ENCODE results near the gene LRRC9.
A peak's percentile ranks its signal among the peaks of the same experiment; 100 is the strongest.
"Not testable (repeated sequence)": the region's sequence is repeated elsewhere in the genome, so short reads cannot be mapped to it uniquely, and the experiment has no call there.

The LRRC9 gene

DNA sequence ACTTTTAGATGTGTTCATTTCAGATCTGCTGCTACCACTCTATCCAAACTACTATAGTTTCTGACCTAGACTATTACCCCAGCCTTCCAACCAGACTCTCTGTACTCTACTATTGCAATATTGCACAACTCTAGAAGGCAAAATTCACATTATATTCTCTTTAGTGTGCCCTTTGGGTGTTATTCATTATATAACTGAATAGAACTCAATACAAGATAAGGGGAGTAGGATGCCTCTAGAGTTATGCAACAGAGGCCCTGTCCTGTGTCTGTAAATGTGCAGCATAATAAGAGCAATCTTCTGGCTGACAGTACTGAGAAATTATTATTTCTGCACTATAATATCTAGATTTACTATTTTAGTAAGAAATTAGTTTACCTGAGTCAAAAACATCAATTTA, 63.1 kb downstream of the LRRC9 start:
- Mint-ChIP-seq H3K27ac (no peak overlapping the region), H3K4me3 (no peak overlapping the region), H3K36me3 (no peaks in the 10 kb centered on the region), H3K9me3 (no peaks in the 10 kb centered on the region), H3K4me1 (no peaks in the 10 kb centered on the region), H3K27me3 (no peaks in the 10 kb centered on the region)
- DNase-seq (ENCODE audit: low spot score in 2 of 2) (no peak), ATAC-seq (ENCODE audit: low read depth) (no peak)

DNA sequence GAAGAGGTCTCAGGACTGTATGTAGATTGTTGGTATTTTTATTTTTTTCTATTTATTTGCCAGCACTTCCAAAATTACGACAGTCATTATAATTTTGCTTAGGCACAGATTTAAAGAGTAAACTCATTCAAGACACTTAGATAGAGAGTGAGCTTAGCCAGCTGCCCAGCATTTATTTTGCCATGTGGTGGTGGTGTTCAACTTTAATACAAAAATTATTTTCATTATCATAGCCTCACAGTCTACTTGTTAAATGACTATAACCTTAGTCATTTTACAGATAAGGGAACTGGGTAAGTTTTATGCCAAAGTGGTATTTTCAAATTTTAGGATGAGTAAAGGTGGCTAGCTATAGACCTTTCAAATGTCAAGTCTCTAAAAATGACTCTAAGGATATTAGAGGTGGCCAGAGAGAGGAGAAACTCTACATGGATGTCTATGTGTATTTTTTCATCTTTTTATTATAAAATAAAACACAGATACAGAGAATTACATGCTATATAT, 66.7 kb downstream of the LRRC9 start:
- no peaks in the 10 kb centered on the region for H3K27me3 Mint-ChIP-seq
- DNase-seq (ENCODE audit: low spot score in 2 of 2) (no peak), ATAC-seq (ENCODE audit: low read depth) (no peak)
- H3K36me3 Mint-ChIP-seq = no peaks in the 10 kb centered on the region
- H3K27ac Mint-ChIP-seq = no peak overlapping the region
- no peaks in the 10 kb centered on the region for H3K9me3 Mint-ChIP-seq
- no peak overlapping the region for H3K4me3 Mint-ChIP-seq
- no peaks in the 10 kb centered on the region for H3K4me1 Mint-ChIP-seq

DNA sequence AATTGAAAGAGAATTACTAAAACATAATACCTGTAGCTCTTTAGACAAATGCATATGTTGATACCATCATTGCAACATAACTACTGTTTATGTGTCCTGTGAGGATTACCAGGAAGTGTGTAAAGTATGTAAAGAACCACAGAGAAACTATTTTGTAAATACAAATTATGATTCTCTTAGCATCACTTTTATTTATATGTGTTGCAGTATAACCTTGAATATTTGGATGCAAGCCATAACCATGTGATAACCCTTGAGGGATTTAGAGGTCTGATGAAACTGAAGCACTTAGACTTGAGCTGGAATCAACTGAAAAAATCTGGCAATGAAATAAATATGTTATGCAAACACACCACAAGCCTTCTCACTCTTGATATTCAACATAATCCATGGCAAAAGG, 77.5 kb downstream of the LRRC9 start:
- no peaks in the 10 kb centered on the region for H3K4me1 Mint-ChIP-seq
- peaks cover 5% of the 10 kb centered on the region for H3K27me3 Mint-ChIP-seq
- no peak for ATAC-seq (ENCODE audit: low read depth)
- H3K36me3 Mint-ChIP-seq = no peaks in the 10 kb centered on the region
- no peaks in the 10 kb centered on the region for H3K9me3 Mint-ChIP-seq
- no peak overlapping the region for H3K27ac Mint-ChIP-seq
- no peak overlapping the region for H3K4me3 Mint-ChIP-seq
- DNase-seq (ENCODE audit: low spot score in 2 of 2) = no peak

DNA sequence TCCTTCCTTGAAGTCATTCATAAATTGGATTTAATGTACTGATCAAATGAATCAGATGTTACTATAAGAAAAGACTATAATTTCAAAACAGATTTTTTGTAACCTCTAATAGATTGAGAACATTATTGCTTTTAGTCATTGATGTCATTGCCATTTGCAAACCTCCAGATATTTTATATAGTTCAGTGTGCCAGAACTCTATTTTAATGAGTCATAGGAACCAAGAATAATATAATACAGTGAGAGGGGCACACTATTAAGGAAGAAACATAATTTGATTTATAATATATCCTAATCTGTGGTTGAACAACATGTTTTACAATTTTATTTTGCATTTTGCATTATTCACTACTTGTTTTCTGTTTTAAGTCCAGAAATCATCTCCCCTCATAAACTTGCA, 78.0 kb downstream of the LRRC9 start:
- H3K4me3 Mint-ChIP-seq = no peak overlapping the region
- no peaks in the 10 kb centered on the region for H3K36me3 Mint-ChIP-seq
- H3K4me1 Mint-ChIP-seq = no peaks in the 10 kb centered on the region
- peaks cover 4% of the 10 kb centered on the region for H3K27me3 Mint-ChIP-seq
- ATAC-seq (ENCODE audit: low read depth) (no peak), DNase-seq (ENCODE audit: low spot score in 2 of 2) (no peak)
- no peak overlapping the region for H3K27ac Mint-ChIP-seq
- H3K9me3 Mint-ChIP-seq = no peaks in the 10 kb centered on the region

DNA sequence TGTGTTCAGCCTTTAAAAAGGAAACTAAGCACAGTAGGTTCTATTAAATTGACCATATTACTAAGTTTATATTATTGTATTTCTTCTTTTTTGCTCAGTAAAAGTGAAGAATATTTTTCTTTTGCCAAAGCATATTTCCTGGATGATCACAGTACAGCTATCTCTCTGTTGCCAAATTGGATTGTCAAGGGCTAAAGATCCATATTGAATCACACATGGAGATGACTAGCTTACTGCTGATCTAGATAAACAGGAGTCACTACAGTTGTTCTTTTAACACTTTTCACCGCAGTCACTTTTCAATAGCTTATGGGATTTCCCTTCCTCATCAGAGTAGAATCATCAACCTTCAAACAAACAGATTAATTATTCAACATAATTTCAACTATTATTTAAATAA, 78.6 kb downstream of the LRRC9 start:
- Mint-ChIP-seq H3K36me3 (no peaks in the 10 kb centered on the region), H3K27ac (no peak overlapping the region), H3K9me3 (no peaks in the 10 kb centered on the region), H3K4me1 (no peaks in the 10 kb centered on the region), H3K4me3 (no peak overlapping the region), H3K27me3 (peaks cover 4% of the 10 kb centered on the region)
- ATAC-seq (ENCODE audit: low read depth) (no peak), DNase-seq (ENCODE audit: low spot score in 2 of 2) (no peak)

DNA sequence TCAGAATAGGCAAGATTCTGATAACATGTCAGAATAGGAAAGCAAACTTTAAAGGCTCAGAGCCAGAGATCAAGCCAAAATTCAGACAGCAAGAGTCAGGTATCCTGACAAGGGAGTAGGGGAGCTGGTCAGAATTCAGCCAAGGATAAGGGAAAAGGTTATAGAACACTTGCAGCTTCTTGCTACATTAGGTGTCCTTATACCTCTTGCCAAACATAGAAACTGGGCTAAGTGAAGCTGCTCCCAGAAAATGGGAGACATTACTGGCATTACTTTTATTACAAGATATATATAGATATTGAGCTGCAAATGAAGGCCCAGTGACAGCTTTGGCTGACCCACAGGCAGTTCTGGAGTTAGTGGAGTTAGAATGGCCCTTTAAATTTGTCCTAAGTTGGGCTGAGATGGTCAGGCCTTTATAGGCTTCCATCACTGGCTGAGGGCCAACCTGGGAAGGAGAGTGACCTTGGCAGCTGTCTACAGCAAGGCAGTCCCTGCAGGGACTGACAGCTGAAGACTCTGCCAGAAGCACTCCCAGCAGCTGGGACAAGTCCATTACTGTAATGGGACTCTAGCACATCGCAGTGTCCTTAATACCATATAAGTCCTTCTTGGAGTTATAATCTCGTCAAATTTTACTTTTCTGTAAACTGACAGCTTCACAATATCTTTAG, 83.0 kb downstream of the LRRC9 start:
- no peak overlapping the region for H3K4me3 Mint-ChIP-seq
- no peak for DNase-seq (ENCODE audit: low spot score in 2 of 2)
- H3K36me3 Mint-ChIP-seq = no peaks in the 10 kb centered on the region
- peaks cover 7% of the 10 kb centered on the region for H3K27me3 Mint-ChIP-seq
- H3K27ac Mint-ChIP-seq = no peak overlapping the region
- no peaks in the 10 kb centered on the region for H3K9me3 Mint-ChIP-seq
- H3K4me1 Mint-ChIP-seq = no peaks in the 10 kb centered on the region
- no peak for ATAC-seq (ENCODE audit: low read depth)

DNA sequence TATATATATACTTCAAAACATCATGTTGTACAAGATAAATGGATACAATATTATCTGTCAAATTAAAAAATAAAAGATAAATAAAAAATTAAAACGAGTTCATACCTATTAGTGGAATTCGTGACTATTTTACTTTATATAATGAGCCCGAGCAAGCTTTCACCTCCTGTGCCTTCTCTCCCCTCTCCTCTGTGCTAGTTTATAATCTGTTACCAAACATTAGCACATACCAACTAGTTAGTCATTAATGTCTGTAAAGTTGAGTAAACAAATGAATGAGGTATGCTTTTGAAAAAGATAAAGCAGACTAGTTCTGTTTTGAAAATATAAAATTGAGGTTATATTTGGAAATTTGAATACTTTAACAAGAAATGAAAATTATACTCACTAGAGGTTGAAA, 84.0 kb downstream of the LRRC9 start:
- Mint-ChIP-seq H3K36me3 (no peaks in the 10 kb centered on the region), H3K4me1 (no peaks in the 10 kb centered on the region)
- no peak for ATAC-seq (ENCODE audit: low read depth)

GRCh38 chr14:60008042-60008441, 88.1 kb downstream of the LRRC9 start:
- no peaks in the 10 kb centered on the region for H3K4me1 Mint-ChIP-seq
- peaks cover 9% of the 10 kb centered on the region for H3K27me3 Mint-ChIP-seq
- ATAC-seq (ENCODE audit: low read depth) (no peak), DNase-seq (ENCODE audit: low spot score in 2 of 2) (no peak)
- no peak overlapping the region for H3K4me3 Mint-ChIP-seq
- H3K27ac Mint-ChIP-seq = no peak overlapping the region
- H3K36me3 Mint-ChIP-seq = peaks cover 6% of the 10 kb centered on the region
- H3K9me3 Mint-ChIP-seq = peaks cover 7% of the 10 kb centered on the region

More for the DNA sequence above, 84.0 kb downstream of the LRRC9 start:
- Mint-ChIP-seq H3K4me3 (no peak overlapping the region), H3K27ac (no peak overlapping the region), H3K9me3 (no peaks in the 10 kb centered on the region), H3K27me3 (peaks cover 7% of the 10 kb centered on the region)
- DNase-seq (ENCODE audit: low spot score in 2 of 2) = no peak

DNA sequence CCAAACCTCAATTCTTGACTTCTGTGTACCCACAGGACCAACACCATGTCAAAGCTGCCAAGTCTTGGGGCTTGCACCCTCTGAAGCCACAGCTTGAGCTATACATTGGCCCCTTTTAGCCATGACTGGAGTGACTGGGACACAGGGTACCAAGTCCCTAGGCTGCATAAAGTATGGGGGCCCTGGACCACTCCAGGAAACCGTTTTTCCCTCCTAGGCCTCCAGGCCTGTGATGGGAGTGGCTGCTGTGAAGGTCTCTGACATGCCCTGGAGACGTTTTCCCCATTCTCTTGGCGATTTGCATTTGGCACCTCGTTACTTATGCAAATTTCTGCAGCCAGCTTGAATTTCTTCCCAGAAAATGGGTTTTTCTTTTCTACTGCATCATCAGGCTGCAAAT, 90.3 kb downstream of the LRRC9 start:
- H3K9me3 Mint-ChIP-seq = peaks cover 16% of the 10 kb centered on the region
- not testable (repeated sequence) for H3K27ac Mint-ChIP-seq; H3K4me3 Mint-ChIP-seq; DNase-seq (ENCODE audit: low spot score in 2 of 2); ATAC-seq (ENCODE audit: low read depth); H3K4me1 Mint-ChIP-seq; H3K36me3 Mint-ChIP-seq; H3K27me3 Mint-ChIP-seq

- no peak overlapping the region for H3K27ac Mint-ChIP-seq
- peaks cover 8% of the 10 kb centered on the region for H3K27me3 Mint-ChIP-seq
These were observed 94.5 kb downstream of the LRRC9 start for GRCh38 chr14:60014402-60014801.

GRCh38 chr14:60021619-60022018, 101.7 kb downstream of the LRRC9 start:
- no peaks in the 10 kb centered on the region for H3K4me1 Mint-ChIP-seq
- H3K4me3 Mint-ChIP-seq = no peak overlapping the region
- no peak for ATAC-seq (ENCODE audit: low read depth)

More at GRCh38 chr14:60014402-60014801, 94.5 kb downstream of the LRRC9 start:
- peaks cover 14% of the 10 kb centered on the region for H3K9me3 Mint-ChIP-seq
- H3K4me1 Mint-ChIP-seq = no peaks in the 10 kb centered on the region
- ATAC-seq (ENCODE audit: low read depth) (no peak), DNase-seq (ENCODE audit: low spot score in 2 of 2) (no peak)
- no peak overlapping the region for H3K4me3 Mint-ChIP-seq
- peaks cover 6% of the 10 kb centered on the region for H3K36me3 Mint-ChIP-seq

DNA sequence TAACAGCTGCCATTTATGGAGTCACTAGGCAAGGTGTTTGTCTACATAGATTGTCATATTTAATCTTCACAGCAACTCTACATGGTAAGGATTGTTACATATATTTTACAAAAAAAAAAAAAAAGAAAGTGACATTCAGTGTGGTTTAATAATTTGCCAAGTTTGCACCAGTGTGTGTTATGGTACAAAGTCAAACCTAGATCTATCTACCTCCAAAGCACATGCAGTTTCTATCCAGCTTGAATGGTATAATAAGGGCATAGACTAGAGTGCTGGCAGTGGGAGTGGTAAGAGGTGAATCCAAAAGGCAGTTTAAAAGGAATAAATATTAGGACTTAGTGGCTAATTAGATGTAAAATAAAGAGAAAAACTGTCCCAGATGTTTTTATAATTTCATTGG, 105.6 kb downstream of the LRRC9 start:
- Mint-ChIP-seq H3K9me3 (peaks cover 2% of the 10 kb centered on the region), H3K27ac (no peak overlapping the region), H3K27me3 (peaks cover 3% of the 10 kb centered on the region), H3K4me3 (no peak overlapping the region), H3K4me1 (no peaks in the 10 kb centered on the region), H3K36me3 (no peaks in the 10 kb centered on the region)
- no peak for ATAC-seq (ENCODE audit: low read depth)
- DNase-seq (ENCODE audit: low spot score in 2 of 2) = no peak

More at GRCh38 chr14:60021619-60022018, 101.7 kb downstream of the LRRC9 start:
- no peak overlapping the region for H3K27ac Mint-ChIP-seq
- no peak for DNase-seq (ENCODE audit: low spot score in 2 of 2)
- peaks cover 2% of the 10 kb centered on the region for H3K9me3 Mint-ChIP-seq
- H3K36me3 Mint-ChIP-seq = no peaks in the 10 kb centered on the region
- H3K27me3 Mint-ChIP-seq = peaks cover 7% of the 10 kb centered on the region

DNA sequence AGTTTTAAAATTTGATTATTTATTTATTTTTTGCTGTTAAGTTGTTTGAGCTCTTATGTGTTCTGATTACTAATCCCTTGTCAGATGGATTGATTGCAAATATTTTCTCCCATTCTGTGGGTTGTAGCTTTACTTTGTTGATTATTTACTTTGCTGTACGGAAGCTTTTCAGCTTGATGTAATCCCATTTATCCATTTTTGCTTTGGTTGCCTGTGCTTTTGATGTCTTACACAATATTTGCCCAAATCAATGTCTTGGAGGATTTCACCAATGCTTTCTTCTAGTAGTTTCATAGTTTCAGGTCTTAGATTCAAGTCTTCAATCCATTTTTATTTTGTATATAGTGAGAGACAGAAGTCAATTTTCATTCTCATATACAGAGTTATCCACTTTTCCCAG, 115.2 kb downstream of the LRRC9 start:
- Mint-ChIP-seq H3K36me3 (peaks cover 3% of the 10 kb centered on the region), H3K4me3 (no peak overlapping the region), H3K9me3 (peaks cover 5% of the 10 kb centered on the region), H3K4me1 (no peaks in the 10 kb centered on the region), H3K27ac (no peak overlapping the region), H3K27me3 (peaks cover 4% of the 10 kb centered on the region)
- DNase-seq (ENCODE audit: low spot score in 2 of 2) (no peak), ATAC-seq (ENCODE audit: low read depth) (no peak)

- H3K27ac Mint-ChIP-seq, H3K4me3 Mint-ChIP-seq: not testable (repeated sequence)
These were observed 128.0 kb downstream of the LRRC9 start for GRCh38 chr14:60047976-60048375.

GRCh38 chr14:60051721-60052221, 131.8 kb downstream of the LRRC9 start:
- H3K4me1 Mint-ChIP-seq = peaks cover 3% of the 10 kb centered on the region
- no peak overlapping the region for H3K27ac Mint-ChIP-seq
- peaks cover 9% of the 10 kb centered on the region for H3K27me3 Mint-ChIP-seq
- no peak overlapping the region for H3K4me3 Mint-ChIP-seq
- H3K9me3 Mint-ChIP-seq = no peaks in the 10 kb centered on the region
- DNase-seq (ENCODE audit: low spot score in 2 of 2) (no peak), ATAC-seq (ENCODE audit: low read depth) (peak; percentile 51)
- no peaks in the 10 kb centered on the region for H3K36me3 Mint-ChIP-seq

More at GRCh38 chr14:60047976-60048375, 128.0 kb downstream of the LRRC9 start:
- ATAC-seq (ENCODE audit: low read depth); H3K9me3 Mint-ChIP-seq; H3K36me3 Mint-ChIP-seq; H3K4me1 Mint-ChIP-seq; DNase-seq (ENCODE audit: low spot score in 2 of 2); H3K27me3 Mint-ChIP-seq: not testable (repeated sequence)
